Stimulated activated CD8-positive, alpha-beta memory T cell treated with anti-CD3 and anti-CD28 coated beads, Interleukin-7, amount 100 ng/mL, for 48 hours (primary cell): ENCODE results near the gene CHST8.
"Not testable (repeated sequence)": the region's sequence is repeated elsewhere in the genome, so short reads cannot be mapped to it uniquely, and the experiment has no call there.

ENCODE experiments used
- DNase-seq, 2 donors: peaks; one replicate each; pipeline ENCODE4 v3.0.0-alpha.2; 2020; ENCODE audit warnings: low read depth in 1 of 2; ENCODE audit errors: extremely low read depth in 1 of 2

The CHST8 gene, protein sequence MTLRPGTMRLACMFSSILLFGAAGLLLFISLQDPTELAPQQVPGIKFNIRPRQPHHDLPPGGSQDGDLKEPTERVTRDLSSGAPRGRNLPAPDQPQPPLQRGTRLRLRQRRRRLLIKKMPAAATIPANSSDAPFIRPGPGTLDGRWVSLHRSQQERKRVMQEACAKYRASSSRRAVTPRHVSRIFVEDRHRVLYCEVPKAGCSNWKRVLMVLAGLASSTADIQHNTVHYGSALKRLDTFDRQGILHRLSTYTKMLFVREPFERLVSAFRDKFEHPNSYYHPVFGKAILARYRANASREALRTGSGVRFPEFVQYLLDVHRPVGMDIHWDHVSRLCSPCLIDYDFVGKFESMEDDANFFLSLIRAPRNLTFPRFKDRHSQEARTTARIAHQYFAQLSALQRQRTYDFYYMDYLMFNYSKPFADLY

GRCh38 chr19:33621811-33622504, at the start of gene CHST8:
Gene CHST8, plus strand, starts transcription at chr19:33621953. Its CDS starts 67,309 bp downstream, at chr19:33689262.
- DNase-seq, result no peak

DNA sequence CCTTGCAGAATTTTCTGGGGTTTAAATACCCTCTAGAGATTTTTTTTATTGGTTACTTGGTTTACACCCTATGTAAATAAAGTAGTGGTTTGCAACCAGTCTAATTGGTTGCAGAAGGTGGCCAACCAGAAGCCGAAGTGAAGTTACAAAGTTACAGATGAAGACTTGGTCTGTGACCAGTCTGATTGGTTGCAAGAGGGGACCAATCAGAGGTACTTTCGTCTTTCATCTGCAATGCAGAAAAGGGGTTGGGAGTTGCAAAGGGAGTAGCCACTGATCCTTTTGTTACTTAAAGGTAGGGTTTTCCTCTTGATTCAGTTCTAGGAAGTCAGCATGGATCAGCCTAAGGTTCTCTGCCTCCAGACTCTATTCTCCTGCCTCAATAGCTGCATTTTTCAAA, 48.8 kb upstream of the CHST8 start:
- no peak for DNase-seq

DNA sequence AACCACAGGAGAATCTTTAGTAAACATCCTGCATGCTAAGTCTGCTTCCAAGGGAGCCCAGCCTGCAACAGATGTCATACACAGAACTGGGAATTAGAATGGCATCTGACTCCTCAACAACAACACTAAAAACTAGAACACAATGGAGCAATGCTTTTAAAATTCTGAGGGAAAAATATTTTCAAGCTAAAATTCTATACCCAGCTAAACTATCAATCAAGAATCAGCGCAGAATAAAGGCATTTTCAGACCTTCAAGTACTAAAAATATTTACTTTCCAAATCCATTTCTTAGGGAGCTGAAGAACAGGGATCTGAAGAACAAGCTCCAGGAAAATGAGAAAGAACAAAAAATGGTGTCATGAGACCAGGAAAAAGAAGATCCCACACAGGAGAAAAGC, 46.9 kb upstream of the CHST8 start:
- DNase-seq, result no peak

- DNase-seq, result no peak
Observed at GRCh38 chr19:33578697-33579096, 43.1 kb upstream of the CHST8 start.

DNA sequence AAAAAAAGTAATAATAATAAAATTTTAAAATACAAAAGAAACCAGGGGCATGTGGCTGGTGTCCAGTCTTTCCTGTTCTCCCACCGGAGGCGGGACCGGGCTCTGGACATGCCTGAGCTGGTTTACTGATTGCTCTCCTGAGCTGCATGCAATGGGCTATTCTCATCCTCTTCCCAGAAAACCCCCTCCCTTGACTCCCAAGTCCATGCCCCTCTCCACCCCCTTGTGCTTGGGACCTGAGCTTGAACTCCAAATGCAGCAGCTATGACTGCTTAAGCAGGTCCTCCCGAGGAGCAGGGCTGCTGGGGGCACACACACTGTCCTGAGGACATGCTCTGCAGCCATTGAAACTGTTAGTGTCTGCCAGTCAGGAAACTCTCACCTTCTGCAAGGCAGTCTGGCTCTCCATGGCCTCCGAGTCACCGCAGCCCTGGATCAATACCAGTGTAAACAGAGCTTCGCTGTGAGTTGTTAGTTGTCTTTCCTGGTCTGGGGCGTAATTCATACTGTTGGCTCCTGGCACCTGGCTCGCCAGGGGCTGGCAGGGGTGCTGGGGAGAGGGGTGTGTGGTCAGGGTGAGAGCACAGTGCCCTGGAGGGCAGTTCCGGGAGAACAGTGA, 41.6 kb upstream of the CHST8 start:
- no peak for DNase-seq

DNA sequence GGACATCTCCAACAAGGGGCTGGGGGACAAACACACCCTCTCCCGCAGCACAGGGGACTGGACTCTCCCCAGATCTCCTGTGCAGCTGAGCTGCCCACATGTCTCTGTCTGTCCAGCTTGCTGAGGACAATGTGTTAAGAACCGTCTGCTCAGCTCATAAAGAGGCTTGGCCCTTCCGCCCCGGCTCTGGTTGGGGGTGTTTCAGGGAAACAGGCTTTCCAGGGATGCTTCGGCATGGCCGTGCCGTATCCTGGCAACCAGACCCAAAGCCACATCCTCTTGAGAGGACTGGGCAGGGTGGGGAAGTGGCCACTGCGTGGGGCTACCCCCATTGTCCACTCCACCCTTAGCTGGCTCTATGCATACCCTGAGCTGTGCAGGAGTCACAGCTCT, 41.1 kb upstream of the CHST8 start:
- no peak for DNase-seq

- DNase-seq, result no peak
Observed at GRCh38 chr19:33582914-33583313, 38.8 kb upstream of the CHST8 start.

GRCh38 chr19:33587150-33587549, 34.6 kb upstream of the CHST8 start:
- DNase-seq, result no peak

DNA sequence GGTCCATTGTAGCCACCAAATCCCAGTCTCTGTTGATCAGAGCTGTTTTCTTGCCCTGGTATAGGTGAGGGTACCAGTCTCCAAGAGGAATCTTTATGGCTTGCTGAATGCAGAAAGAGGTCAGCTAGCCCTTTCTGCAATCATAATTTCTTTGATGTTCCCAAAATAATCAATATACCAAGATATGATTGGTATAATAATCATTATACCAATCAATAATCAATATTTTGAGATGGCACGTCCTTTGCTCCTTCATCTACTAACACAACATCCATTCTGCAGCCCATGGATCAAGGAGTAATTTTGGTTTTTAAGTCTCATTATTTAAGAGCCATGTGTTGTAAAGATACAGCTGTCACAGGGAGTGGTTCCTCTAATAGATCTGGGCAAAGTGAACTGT, 31.5 kb upstream of the CHST8 start:
- no peak for DNase-seq

GRCh38 chr19:33595783-33596182, 26.0 kb upstream of the CHST8 start:
- DNase-seq, result no peak

- DNase-seq, result no peak
Observed at GRCh38 chr19:33601583-33601982, 20.2 kb upstream of the CHST8 start.

- no peak for DNase-seq
Observed at GRCh38 chr19:33602576-33603204, 19.1 kb upstream of the CHST8 start.

- DNase-seq, result no peak
Observed at GRCh38 chr19:33603377-33603776, 18.4 kb upstream of the CHST8 start.

DNA sequence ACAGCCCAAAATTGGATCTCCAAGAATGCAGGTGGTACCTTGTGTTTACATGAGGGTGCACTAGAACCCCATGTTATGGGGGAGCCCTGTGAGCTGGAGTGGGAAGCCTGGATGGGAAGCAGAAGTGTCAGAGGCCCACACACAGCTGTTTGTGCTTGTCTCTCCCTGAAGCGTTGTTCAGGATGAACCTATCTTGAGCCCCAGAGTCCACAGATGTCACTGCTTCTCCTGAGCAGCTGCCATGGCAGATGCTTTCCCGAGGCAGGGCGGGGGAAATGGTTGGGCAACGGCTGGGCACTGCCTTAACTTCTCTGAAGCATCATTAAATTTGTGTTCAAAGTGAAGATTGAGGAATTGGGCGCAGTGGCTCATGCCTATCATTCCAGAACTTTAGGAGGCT, 17.1 kb upstream of the CHST8 start:
- DNase-seq, result no peak

DNA sequence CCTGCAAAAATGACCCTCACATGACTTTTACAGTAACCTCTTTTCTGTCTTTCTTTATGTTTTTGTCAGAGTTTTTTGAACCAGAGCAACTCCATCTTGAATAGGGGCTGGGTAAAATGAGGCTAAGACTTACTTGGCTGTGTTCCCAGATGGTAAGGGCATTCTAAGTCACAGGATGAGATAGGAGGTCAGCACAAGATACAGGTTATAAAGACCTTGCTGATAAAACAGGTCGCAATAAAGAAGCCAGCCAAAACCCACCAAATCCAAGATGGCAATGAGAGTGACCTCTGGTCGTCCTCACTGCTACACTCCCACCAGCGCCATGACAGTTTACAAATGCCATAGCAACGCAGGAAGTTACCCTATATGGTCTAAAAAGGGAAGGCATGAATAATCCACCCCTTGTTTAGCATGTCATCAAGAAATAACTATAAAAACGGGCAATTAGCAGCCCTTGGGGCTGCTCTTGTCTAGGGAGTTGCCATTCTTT, 15.9 kb upstream of the CHST8 start:
- not testable (repeated sequence) for DNase-seq

DNA sequence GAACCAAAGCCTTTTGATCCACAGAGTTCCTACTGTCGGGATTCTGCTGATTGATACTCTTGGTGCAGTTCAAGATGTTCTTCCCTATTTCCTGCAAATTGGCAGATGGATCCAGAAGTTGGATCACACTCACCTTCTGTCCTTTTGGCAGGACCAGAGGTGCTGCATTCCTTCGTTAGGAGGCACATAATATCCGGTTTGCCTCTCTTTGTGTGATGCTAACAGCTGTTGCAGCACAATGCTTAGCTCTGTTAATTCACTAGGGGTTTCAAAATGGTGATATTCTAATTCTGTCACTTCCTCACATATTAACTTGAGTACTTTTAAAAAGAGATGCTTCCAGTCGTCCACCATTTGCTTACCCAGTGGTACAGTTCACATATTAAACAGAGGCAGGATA, 15.2 kb upstream of the CHST8 start:
- DNase-seq, result no peak

- no peak for DNase-seq
Observed at GRCh38 chr19:33609353-33609752, 12.4 kb upstream of the CHST8 start.

- DNase-seq, result no peak
Observed at GRCh38 chr19:33610588-33610987, 11.2 kb upstream of the CHST8 start.

DNA sequence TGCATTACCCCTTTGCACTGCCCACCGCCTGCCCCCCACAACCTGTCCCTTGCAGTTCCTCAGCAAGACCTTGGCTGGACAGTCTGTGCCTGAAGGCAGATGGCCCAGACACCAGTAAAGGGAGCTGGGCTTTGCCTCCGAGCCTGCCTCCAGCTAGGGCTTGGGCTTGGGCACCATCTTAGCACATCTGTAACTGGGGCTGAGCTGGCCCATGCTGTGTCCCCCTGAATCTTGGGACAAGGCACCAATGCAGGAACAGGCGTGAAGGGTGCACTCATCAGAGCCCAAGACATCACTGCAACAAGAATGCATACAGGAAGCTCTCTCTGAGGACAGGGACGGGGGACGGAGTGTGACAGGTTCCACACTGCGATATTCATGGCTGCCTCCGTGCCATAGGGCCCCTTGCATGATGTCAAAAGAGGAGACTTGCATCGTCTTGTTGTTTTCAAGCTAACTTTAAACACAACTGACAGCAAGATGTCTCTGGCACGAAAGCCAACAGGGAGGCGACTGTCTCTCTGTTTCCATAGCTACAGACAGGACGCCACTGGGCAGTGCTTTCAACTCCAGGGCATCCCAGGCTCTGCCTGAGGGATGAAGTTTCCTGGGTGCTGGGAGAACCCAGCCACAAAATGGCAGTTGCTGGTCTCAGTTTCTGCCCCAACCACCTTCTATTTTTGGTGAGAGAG, 8.7 kb upstream of the CHST8 start:
- no peak for DNase-seq

DNA sequence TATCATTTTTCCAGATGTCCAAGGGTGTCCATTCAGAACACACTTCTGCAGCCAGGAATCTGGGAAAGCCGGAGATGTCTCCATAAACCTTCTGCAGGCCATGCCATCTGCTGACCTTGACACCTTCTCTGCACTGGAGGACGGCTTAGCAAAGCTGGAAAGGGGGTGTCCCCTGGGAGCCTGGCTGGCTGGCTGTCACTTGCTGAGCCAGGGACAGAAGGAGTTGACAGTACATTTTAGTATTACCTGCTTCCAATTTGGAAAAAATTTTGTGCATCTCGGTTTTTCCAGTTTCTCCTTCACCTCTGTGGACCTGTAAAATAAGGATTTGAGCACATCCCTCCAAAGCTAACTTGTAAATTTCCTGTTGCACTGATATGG, 8.1 kb upstream of the CHST8 start:
- no peak for DNase-seq

- DNase-seq, result no peak
Observed at GRCh38 chr19:33616346-33616745, 5.4 kb upstream of the CHST8 start.
